ENCODE measurements around the gene MIGA1. TPM values are rescaled to one million over a fixed set of nuclear protein-coding genes. Genes with fewer than 3 reads are reported as not detected.

The MIGA1 gene
- total and polyA plus RNA-seq, 2 of the 4 experiments (the other 2 are of a cell fraction): 5.7 to 16.3 TPM

DNA sequence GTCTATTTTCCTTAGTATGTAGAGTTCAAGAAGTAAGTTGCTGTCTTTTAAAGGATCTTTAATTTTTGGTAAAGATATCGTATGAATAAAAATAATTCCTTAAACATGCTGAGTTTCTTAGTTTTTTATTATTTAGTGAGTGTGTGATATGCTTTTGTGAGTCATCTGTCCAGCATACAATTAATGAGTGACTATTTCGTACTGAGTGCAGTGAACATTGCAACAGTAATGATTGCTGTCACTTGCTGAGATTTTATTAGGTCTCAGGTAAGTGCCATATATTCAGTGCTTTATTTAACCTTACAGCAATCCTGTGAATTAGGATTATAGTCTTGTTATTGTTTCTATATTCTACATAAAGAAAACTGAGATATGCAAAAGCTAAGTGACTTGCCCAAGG lies 22.6 kb downstream of the MIGA1 start:
- CTCF ChIA-PET: interaction anchor here (0.7 kb wide), 1 partner anchor 98 kb away, joined by 5 read pairs; no protein-coding TSS in a partner anchor
- POLR2A ChIA-PET (ENCODE audit: unreplicated experiment): no interaction called here

More for the DNA sequence above, 22.6 kb downstream of the MIGA1 start:
- in situ Hi-C loops (cut with MboI; ENCODE audit: low sequenced_read_pairs) (loop anchor here (25.0 kb wide), 1 partner anchor 310 kb away; no protein-coding TSS in a partner anchor), intact Hi-C loops (cut with micrococcal nuclease) (no loop called here), dilution Hi-C loops (cut with HindIII; ENCODE audit: low sequenced_read_pairs, unreplicated experiment) (no loop called here)
- no peak overlapping the region for H3K14ac ChIP-seq (replicated peaks; ENCODE audit: low read depth, low read length)
- no CpG with 5 or more reads among the region's 2 CpGs for WGBS, 2 experiments (ENCODE audit: extremely low coverage in 2 of 2, insufficient read length in 1 of 2)
- H3K23ac ChIP-seq (ENCODE audit: low read depth, low read length): no peak overlapping the region
- no peak overlapping the region for H3K4me2 ChIP-seq (ENCODE audit: low read depth, low read length)
- no peak overlapping the region for H2AK9ac ChIP-seq (replicated peaks; ENCODE audit: low read depth, low read length, poor library complexity)
- no peak overlapping the region for H2BK15ac ChIP-seq (ENCODE audit: low read depth, low read length)
- H3K18ac ChIP-seq (ENCODE audit: low read depth, low read length): no peak overlapping the region
- H3K4me3 ChIP-seq (ENCODE audit: insufficient read depth, low read depth, low read length): no peak overlapping the region
- H3K4me1 ChIP-seq (ENCODE audit: control insufficient read depth, insufficient read depth, low read length): peaks cover 3% of the 10 kb centered on the region; the same call in 1 of the 2 replicates
- no peaks in the 10 kb centered on the region for H3K9me1 ChIP-seq (ENCODE audit: insufficient read depth, low read length)
- no peak overlapping the region for H2AFZ ChIP-seq (replicated peaks; ENCODE audit: low read length, poor library complexity)
- no peak overlapping the region for H2AK5ac ChIP-seq (ENCODE audit: low read depth, low read length)
- BruUV-seq (replicated peaks): no TSS peak
- no peak overlapping the region for H4K8ac ChIP-seq (ENCODE audit: low read depth in 2 of 2, low read length in 2 of 2)
- H2BK20ac ChIP-seq (ENCODE audit: low read depth, low read length): no peak overlapping the region
- no peak overlapping the region for H4K5ac ChIP-seq (ENCODE audit: low read depth, low read length)
- no peaks in the 10 kb centered on the region for H4K20me1 ChIP-seq (ENCODE audit: insufficient read depth, low read length)
- ATAC-seq (ENCODE audit: low read depth) (no peak), DNase-seq (no peak)
- no peak overlapping the region for H3K4ac ChIP-seq (ENCODE audit: low read depth, low read length)
- peaks cover 15% of the 10 kb centered on the region for H3K36me3 ChIP-seq (ENCODE audit: control insufficient read depth, insufficient read depth, low read length)
- H3K79me1 ChIP-seq (ENCODE audit: low read depth in 1 of 2, low read length in 2 of 2): peaks cover 5 to 16% of the 10 kb centered on the region in 2 experiments
- H3K27ac ChIP-seq (ENCODE audit: insufficient read depth, low read length): no peak overlapping the region
- H2BK120ac ChIP-seq (ENCODE audit: low read depth, low read length): no peak overlapping the region
- H3K9me3 ChIP-seq (ENCODE audit: control insufficient read depth, insufficient read depth, low read length): no peaks in the 10 kb centered on the region
- H3K9ac ChIP-seq (ENCODE audit: low read depth, low read length): no peak overlapping the region
- H2BK5ac ChIP-seq (ENCODE audit: low read depth, low read length, poor library complexity, severe bottlenecking): no peak overlapping the region
- TF ChIP-seq CEBPB (IDR thresholded peaks at IDR 0.05; ENCODE audit: low read depth, low read length) (no peak), MAZ (IDR thresholded peaks at IDR 0.05; ENCODE audit: borderline replicate concordance, low read depth, low read length) (no peak), SMC3 (IDR thresholded peaks at IDR 0.05; ENCODE audit: low read depth, low read length) (no peak), RAD21 (IDR thresholded peaks at IDR 0.05; ENCODE audit: low read length) (no peak), NFE2L2 (IDR thresholded peaks at IDR 0.05; ENCODE audit: low read depth, low read length) (no peak), CHD1 (IDR thresholded peaks at IDR 0.05; ENCODE audit: low read depth, low read length) (no peak), MAFK (IDR thresholded peaks at IDR 0.05; ENCODE audit: low read depth, low read length) (no peak), RFX5 (IDR thresholded peaks at IDR 0.05; ENCODE audit: low read depth, low read length) (no peak), RCOR1 (IDR thresholded peaks at IDR 0.05; ENCODE audit: insufficient replicate concordance, low read length) (no peak), POLR2A (IDR thresholded peaks at IDR 0.05; ENCODE audit: low read depth, low read length) (no peak), FOS (IDR thresholded peaks at IDR 0.05; ENCODE audit: low read depth, low read length) (no peak), BHLHE40 (IDR thresholded peaks at IDR 0.05; ENCODE audit: low read depth, low read length) (no peak), MXI1 (IDR thresholded peaks at IDR 0.05; ENCODE audit: borderline replicate concordance, low read depth, low read length) (no peak)
- TF ChIP-seq, protein P1, sequence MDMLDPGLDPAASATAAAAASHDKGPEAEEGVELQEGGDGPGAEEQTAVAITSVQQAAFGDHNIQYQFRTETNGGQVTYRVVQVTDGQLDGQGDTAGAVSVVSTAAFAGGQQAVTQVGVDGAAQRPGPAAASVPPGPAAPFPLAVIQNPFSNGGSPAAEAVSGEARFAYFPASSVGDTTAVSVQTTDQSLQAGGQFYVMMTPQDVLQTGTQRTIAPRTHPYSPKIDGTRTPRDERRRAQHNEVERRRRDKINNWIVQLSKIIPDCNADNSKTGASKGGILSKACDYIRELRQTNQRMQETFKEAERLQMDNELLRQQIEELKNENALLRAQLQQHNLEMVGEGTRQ (IDR thresholded peaks at IDR 0.05; ENCODE audit: low read depth, low read length): no peak
- TF ChIP-seq, protein P2, sequence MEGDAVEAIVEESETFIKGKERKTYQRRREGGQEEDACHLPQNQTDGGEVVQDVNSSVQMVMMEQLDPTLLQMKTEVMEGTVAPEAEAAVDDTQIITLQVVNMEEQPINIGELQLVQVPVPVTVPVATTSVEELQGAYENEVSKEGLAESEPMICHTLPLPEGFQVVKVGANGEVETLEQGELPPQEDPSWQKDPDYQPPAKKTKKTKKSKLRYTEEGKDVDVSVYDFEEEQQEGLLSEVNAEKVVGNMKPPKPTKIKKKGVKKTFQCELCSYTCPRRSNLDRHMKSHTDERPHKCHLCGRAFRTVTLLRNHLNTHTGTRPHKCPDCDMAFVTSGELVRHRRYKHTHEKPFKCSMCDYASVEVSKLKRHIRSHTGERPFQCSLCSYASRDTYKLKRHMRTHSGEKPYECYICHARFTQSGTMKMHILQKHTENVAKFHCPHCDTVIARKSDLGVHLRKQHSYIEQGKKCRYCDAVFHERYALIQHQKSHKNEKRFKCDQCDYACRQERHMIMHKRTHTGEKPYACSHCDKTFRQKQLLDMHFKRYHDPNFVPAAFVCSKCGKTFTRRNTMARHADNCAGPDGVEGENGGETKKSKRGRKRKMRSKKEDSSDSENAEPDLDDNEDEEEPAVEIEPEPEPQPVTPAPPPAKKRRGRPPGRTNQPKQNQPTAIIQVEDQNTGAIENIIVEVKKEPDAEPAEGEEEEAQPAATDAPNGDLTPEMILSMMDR (conservative IDR thresholded peaks at IDR 0.05; ENCODE audit: low read depth, low read length): no peak
- TF ChIP-seq, protein P3, sequence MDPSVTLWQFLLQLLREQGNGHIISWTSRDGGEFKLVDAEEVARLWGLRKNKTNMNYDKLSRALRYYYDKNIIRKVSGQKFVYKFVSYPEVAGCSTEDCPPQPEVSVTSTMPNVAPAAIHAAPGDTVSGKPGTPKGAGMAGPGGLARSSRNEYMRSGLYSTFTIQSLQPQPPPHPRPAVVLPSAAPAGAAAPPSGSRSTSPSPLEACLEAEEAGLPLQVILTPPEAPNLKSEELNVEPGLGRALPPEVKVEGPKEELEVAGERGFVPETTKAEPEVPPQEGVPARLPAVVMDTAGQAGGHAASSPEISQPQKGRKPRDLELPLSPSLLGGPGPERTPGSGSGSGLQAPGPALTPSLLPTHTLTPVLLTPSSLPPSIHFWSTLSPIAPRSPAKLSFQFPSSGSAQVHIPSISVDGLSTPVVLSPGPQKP (IDR thresholded peaks at IDR 0.05; ENCODE audit: borderline replicate concordance, low read depth, low read length): no peak
- no peak overlapping the region for H3K56ac ChIP-seq (ENCODE audit: extremely low read depth, insufficient read depth, low read length)
- no peaks in the 10 kb centered on the region for H3K27me3 ChIP-seq (ENCODE audit: control insufficient read depth, insufficient read depth, low read length)
- H4K91ac ChIP-seq (ENCODE audit: insufficient read depth, low read depth, low read length): no peak overlapping the region

All from IMR-90 (cell line).